Upper lobe of right lung (tissue), 1 donor: Measurements from ENCODE around the gene TATDN2. TPM values are rescaled to one million over a fixed set of nuclear protein-coding genes. Genes with fewer than 3 reads are reported as not detected.

ENCODE experiments used
- ATAC-seq: fragments of 200-7000 bp; cut with Tn5 transposase; one replicate; pipeline ENCODE4 v1.9.1; 2020; ENCODE audit warnings: mild to moderate bottlenecking, moderate library complexity
- DNase-seq: peaks from one replicate; pipeline ENCODE4 v3.0.0-alpha.2; 2020
- H3K27ac ChIP-seq: fragments of 200-600 bp; one replicate; pipeline ENCODE4 v1.8.0; 2022
- H3K27me3 ChIP-seq: fragments of 200-600 bp; one replicate; pipeline ENCODE4 v1.8.0; 2022; ENCODE audit warnings: mild to moderate bottlenecking
- H3K36me3 ChIP-seq: fragments of 200-600 bp; one replicate; pipeline ENCODE4 v1.8.0; 2022
- H3K4me1 ChIP-seq: fragments of 200-600 bp; one replicate; pipeline ENCODE4 v1.8.0; 2022
- H3K4me3 ChIP-seq: fragments of 200-600 bp; one replicate; pipeline ENCODE4 v1.8.0; 2022; ENCODE audit warnings: mild to moderate bottlenecking
- H3K9me3 ChIP-seq: fragments of 200-600 bp; one replicate; pipeline ENCODE4 v1.8.0; 2022
- CTCF ChIP-seq: fragments of 200-600 bp; IDR thresholded peaks from one replicate; pipeline ENCODE4 v1.8.0; 2022; ENCODE audit warnings: antibody characterized with exemption
- intact Hi-C: fragments of 100-400 bp; cut with DNase I; formaldehyde crosslinking; loops from one replicate; pipeline ENCODE4 v1.11.0; 2022
- total RNA-seq: library from RNA; stranded (reverse); fragmentation: NEBNext Ultra II Directional; extraction: Animal tissue kit (Norgen Biotek cat#: 25700); gene quantifications from one replicate; pipeline ENCODE4 v1.2.1, GENCODE V29; 2021
- donor health status: DM: no; HTN: yes; CAD: no; lungs with severe emphysema.

The TATDN2 gene
- total RNA-seq, 1 donor from 2014 or later: 32.3 TPM

GRCh38 chr3:10206166-10206511 lies 42.1 kb upstream of the TATDN2 start:
- H3K4me1 ChIP-seq: peaks cover 14% of the 10 kb centered on the region
- no peaks in the 10 kb centered on the region for H3K27me3 ChIP-seq
- TF ChIP-seq CTCF: no peak
- no peak overlapping the region for H3K4me3 ChIP-seq
- intact Hi-C loops: no loop called here
- no peak overlapping the region for H3K27ac ChIP-seq
- ATAC-seq (no peak), DNase-seq (no peak)
- peaks cover 9% of the 10 kb centered on the region for H3K36me3 ChIP-seq
- H3K9me3 ChIP-seq: no peaks in the 10 kb centered on the region

- ATAC-seq: no peak
- no peak overlapping the region for H3K27ac ChIP-seq
- peaks cover 7% of the 10 kb centered on the region for H3K36me3 ChIP-seq
- no peak for TF ChIP-seq CTCF
- no peaks in the 10 kb centered on the region for H3K9me3 ChIP-seq
- DNase-seq: no peak
- intact Hi-C loops: no loop called here
- H3K27me3 ChIP-seq: no peaks in the 10 kb centered on the region
- no peaks in the 10 kb centered on the region for H3K4me1 ChIP-seq
- H3K4me3 ChIP-seq: no peak overlapping the region
Observed at GRCh38 chr3:10213156-10213792, 35.0 kb upstream of the TATDN2 start.

GRCh38 chr3:10215578-10216368 lies 32.5 kb upstream of the TATDN2 start:
- Histone ChIP-seq H3K4me1 (peaks cover 1% of the 10 kb centered on the region), H3K9me3 (no peaks in the 10 kb centered on the region), H3K27ac (no peak overlapping the region), H3K27me3 (no peaks in the 10 kb centered on the region), H3K4me3 (no peak overlapping the region), H3K36me3 (peaks cover 7% of the 10 kb centered on the region)
- intact Hi-C loops: no loop called here
- ATAC-seq: no peak
- no peak for TF ChIP-seq CTCF
- DNase-seq: no peak

GRCh38 chr3:10217359-10217758 lies 30.9 kb upstream of the TATDN2 start:
- DNase-seq (no peak), ATAC-seq (no peak)
- Histone ChIP-seq H3K27me3 (no peaks in the 10 kb centered on the region), H3K4me1 (peaks cover 4% of the 10 kb centered on the region), H3K27ac (no peak overlapping the region), H3K9me3 (no peaks in the 10 kb centered on the region), H3K36me3 (peaks cover 10% of the 10 kb centered on the region), H3K4me3 (no peak overlapping the region)
- TF ChIP-seq CTCF: no peak
- intact Hi-C loops: no loop called here

- intact Hi-C loops: no loop called here
- no peaks in the 10 kb centered on the region for H3K9me3 ChIP-seq
- no peak overlapping the region for H3K4me3 ChIP-seq
- no peak for DNase-seq
- H3K27ac ChIP-seq: no peak overlapping the region
- no peak for TF ChIP-seq CTCF
- no peak for ATAC-seq
- H3K27me3 ChIP-seq: no peaks in the 10 kb centered on the region
- peaks cover 15% of the 10 kb centered on the region for H3K4me1 ChIP-seq
- peaks cover 12% of the 10 kb centered on the region for H3K36me3 ChIP-seq
Observed at GRCh38 chr3:10219737-10220136, 28.5 kb upstream of the TATDN2 start.
